Neural cell (in vitro differentiated cells): ENCODE results near the gene ARSK.

Experiments used
- EP300 ChIP-seq: fragments of 450-650 bp; conservative IDR thresholded peaks from 2 replicates; pipeline ENCODE4 v1.6.1; 2014; ENCODE audit warnings: antibody characterized with exemption, mild to moderate bottlenecking, moderate library complexity; ENCODE audit not compliant: poor library complexity, severe bottlenecking
- EZH2 ChIP-seq: fragments of 200-600, 300-800 bp; shearing (Covaris generic), sonication (generic); IDR thresholded peaks from 2 replicates; pipeline ENCODE4 v1.6.1; 2014; ENCODE audit warnings: antibody characterized with exemption, low read length, borderline replicate concordance, mild to moderate bottlenecking; ENCODE audit not compliant: insufficient read depth, poor library complexity, severe bottlenecking
- MXI1 ChIP-seq: fragments of 450-650 bp; conservative IDR thresholded peaks from 2 replicates; pipeline ENCODE4 v1.6.1; 2014; ENCODE audit warnings: antibody characterized with exemption, mild to moderate bottlenecking; ENCODE audit not compliant: poor library complexity, severe bottlenecking
- POLR2AphosphoS5 ChIP-seq: IDR thresholded peaks from 2 replicates; pipeline ENCODE4 v1.6.1; 2012
- SMC3 ChIP-seq: fragments of 450-650 bp; conservative IDR thresholded peaks from 2 replicates; pipeline ENCODE4 v1.6.1; 2014; ENCODE audit warnings: antibody characterized with exemption, mild to moderate bottlenecking, moderate library complexity; ENCODE audit not compliant: poor library complexity
- TAF1 ChIP-seq: IDR thresholded peaks from 2 replicates; pipeline ENCODE4 v1.6.1; 2012; ENCODE audit warnings: low read depth
- TF ChIP-seq, protein P1 (sequence below): fragments of 450-650 bp; IDR thresholded peaks from 2 replicates; pipeline ENCODE4 v1.5.1; 2014; ENCODE audit warnings: antibody characterized with exemption, mild to moderate bottlenecking, moderate library complexity; ENCODE audit not compliant: poor library complexity, severe bottlenecking

DNA sequence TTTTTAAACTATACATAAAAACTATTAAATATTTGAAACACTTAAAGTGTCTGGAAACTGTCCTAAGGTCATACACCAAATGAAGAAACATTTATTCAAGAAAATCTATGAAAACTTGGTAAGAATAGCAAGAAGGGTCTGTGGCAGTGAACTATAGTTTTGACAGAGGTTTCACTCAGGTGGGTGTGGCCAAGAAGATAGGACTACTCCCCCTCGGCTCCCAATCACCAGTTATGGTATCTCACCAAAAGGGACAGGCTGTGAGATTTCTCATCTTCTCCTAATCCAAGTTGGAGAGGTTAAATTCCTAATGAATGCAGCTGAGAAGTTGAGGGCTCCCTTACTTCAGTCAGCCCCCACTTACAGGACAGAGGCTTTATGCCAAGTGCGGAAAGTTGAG lies 2.9 kb downstream of the ARSK start:
- TF ChIP-seq, protein P1, sequence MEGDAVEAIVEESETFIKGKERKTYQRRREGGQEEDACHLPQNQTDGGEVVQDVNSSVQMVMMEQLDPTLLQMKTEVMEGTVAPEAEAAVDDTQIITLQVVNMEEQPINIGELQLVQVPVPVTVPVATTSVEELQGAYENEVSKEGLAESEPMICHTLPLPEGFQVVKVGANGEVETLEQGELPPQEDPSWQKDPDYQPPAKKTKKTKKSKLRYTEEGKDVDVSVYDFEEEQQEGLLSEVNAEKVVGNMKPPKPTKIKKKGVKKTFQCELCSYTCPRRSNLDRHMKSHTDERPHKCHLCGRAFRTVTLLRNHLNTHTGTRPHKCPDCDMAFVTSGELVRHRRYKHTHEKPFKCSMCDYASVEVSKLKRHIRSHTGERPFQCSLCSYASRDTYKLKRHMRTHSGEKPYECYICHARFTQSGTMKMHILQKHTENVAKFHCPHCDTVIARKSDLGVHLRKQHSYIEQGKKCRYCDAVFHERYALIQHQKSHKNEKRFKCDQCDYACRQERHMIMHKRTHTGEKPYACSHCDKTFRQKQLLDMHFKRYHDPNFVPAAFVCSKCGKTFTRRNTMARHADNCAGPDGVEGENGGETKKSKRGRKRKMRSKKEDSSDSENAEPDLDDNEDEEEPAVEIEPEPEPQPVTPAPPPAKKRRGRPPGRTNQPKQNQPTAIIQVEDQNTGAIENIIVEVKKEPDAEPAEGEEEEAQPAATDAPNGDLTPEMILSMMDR = no peak
- no peak for TF ChIP-seq POLR2AphosphoS5
- no peak for TF ChIP-seq EZH2
- TF ChIP-seq EP300 = no peak
- no peak for TF ChIP-seq SMC3
- no peak for TF ChIP-seq TAF1
- TF ChIP-seq MXI1 = no peak
